GM23338 (cell line): ENCODE data around the gene SNX9. TPM values are rescaled to one million over a fixed set of nuclear protein-coding genes. Genes with fewer than 3 reads are reported as not detected.

Source experiments
- ATAC-seq: fragments of 200-7000 bp; cut with Tn5 transposase; 3 replicates; pipeline ENCODE4 v1.9.1; 2020
- DNase-seq: peaks from one replicate; pipeline ENCODE4 v3.0.0-alpha.2; 2015; ENCODE audit warnings: low spot score
- H2AFZ ChIP-seq: fragments of 200-600 bp; sonication (generic); 2 replicates; pipeline ENCODE4 v1.8.0; 2016; ENCODE audit warnings: antibody characterized with exemption, mild to moderate bottlenecking, moderate library complexity
- H3F3A ChIP-seq: fragments of 200-600 bp; sonication (generic); replicated peaks from 2 replicates; pipeline ENCODE4 v1.8.0; 2017; ENCODE audit warnings: antibody characterized with exemption, mixed run types, low read depth
- H3K27ac ChIP-seq: fragments of 200-600 bp; sonication (generic); 2 replicates; pipeline ENCODE4 v1.6.1; 2016; ENCODE audit warnings: low read depth
- H3K27me3 ChIP-seq: fragments of 200-600 bp; sonication (generic); 2 replicates; pipeline ENCODE4 v1.8.0; 2016; ENCODE audit warnings: mild to moderate bottlenecking, mixed run types, moderate library complexity; ENCODE audit not compliant: insufficient read depth
- H3K36me3 ChIP-seq: fragments of 200-600 bp; sonication (generic); 2 replicates; pipeline ENCODE4 v1.8.0; 2016; ENCODE audit warnings: mild to moderate bottlenecking; ENCODE audit not compliant: insufficient read depth
- H3K4me1 ChIP-seq: fragments of 200-600 bp; sonication (generic); 2 replicates; pipeline ENCODE4 v1.8.0; 2016; ENCODE audit warnings: mild to moderate bottlenecking, moderate library complexity; ENCODE audit not compliant: insufficient read depth
- H3K4me2 ChIP-seq: fragments of 200-600 bp; sonication (generic); 2 replicates; pipeline ENCODE4 v1.7.1; 2017; ENCODE audit warnings: mixed run types
- H3K4me3 ChIP-seq: fragments of 200-600 bp; sonication (generic); 2 replicates; pipeline ENCODE4 v1.6.1; 2016; ENCODE audit warnings: mixed run types
- H3K79me2 ChIP-seq: fragments of 200-600 bp; sonication (generic); replicated peaks from 2 replicates; pipeline ENCODE4 v1.8.0; 2017; ENCODE audit warnings: mild to moderate bottlenecking; ENCODE audit not compliant: insufficient read depth
- H3K9me2 ChIP-seq: fragments of 200-600 bp; sonication (generic); 2 replicates; pipeline ENCODE4 v1.8.0; 2017; ENCODE audit not compliant: insufficient read depth
- H4K20me1 ChIP-seq: fragments of 200-600 bp; sonication (generic); replicated peaks from 2 replicates; pipeline ENCODE4 v1.8.0; 2017; ENCODE audit warnings: mild to moderate bottlenecking; ENCODE audit not compliant: insufficient read depth
- H3K27ac Mint-ChIP-seq: 2 replicates; pipeline ENCODE4 v1.8.0; 2020; ENCODE audit warnings: inconsistent platforms, mild to moderate bottlenecking, moderate library complexity, mixed read lengths
- H3K27me3 Mint-ChIP-seq: 3 replicates; pipeline ENCODE4 v1.8.0; 2022; ENCODE audit warnings: low read depth, mild to moderate bottlenecking, moderate library complexity, mixed read lengths, inconsistent platforms; ENCODE audit not compliant: insufficient read depth, poor library complexity
- H3K36me3 Mint-ChIP-seq: 3 replicates; pipeline ENCODE4 v1.8.0; 2021; ENCODE audit warnings: low read depth, mild to moderate bottlenecking, inconsistent platforms, moderate library complexity, mixed read lengths
- H3K4me1 Mint-ChIP-seq: 3 replicates; pipeline ENCODE4 v1.8.0; 2020; ENCODE audit warnings: mild to moderate bottlenecking, inconsistent platforms, mixed read lengths
- H3K4me3 Mint-ChIP-seq: 3 replicates; pipeline ENCODE4 v1.8.0; 2021; ENCODE audit warnings: moderate library complexity, mild to moderate bottlenecking, inconsistent platforms, mixed read lengths
- H3K9me3 Mint-ChIP-seq: 3 replicates; pipeline ENCODE4 v1.8.0; 2020; ENCODE audit warnings: moderate library complexity, mild to moderate bottlenecking, inconsistent platforms, mixed read lengths
- CREB1 ChIP-seq: fragments of 250-450 bp; sonication (Bioruptor Pico); IDR thresholded peaks from 2 replicates; pipeline ENCODE4 v1.5.0; 2020; ENCODE audit warnings: low read depth, mild to moderate bottlenecking, moderate library complexity
- CTCF ChIP-seq, 2 experiments: fragments of 200-600 bp in 1 of 2; sonication (generic) in 1 of 2; conservative IDR thresholded peaks; 2 replicates each; pipeline versions ENCODE4 v1.5.1 to v1.6.1; 2016 to 2017; ENCODE audit warnings: antibody characterized with exemption in 2 of 2, low read depth in 2 of 2, mild to moderate bottlenecking in 2 of 2, moderate library complexity in 1 of 2
- ETS1 ChIP-seq: IDR thresholded peaks from 2 replicates; pipeline ENCODE4 v1.6.1; 2016; ENCODE audit warnings: antibody characterized with exemption
- EZH2 ChIP-seq: fragments of 200-600 bp; sonication (generic); IDR thresholded peaks from one replicate; pipeline ENCODE4 v1.8.0; 2017; ENCODE audit warnings: antibody characterized with exemption, mild to moderate bottlenecking, low read depth; ENCODE audit not compliant: unreplicated experiment
- EZH2phosphoT487 ChIP-seq: fragments of 200-600 bp; sonication (generic); IDR thresholded peaks from one replicate; pipeline ENCODE4 v1.8.1; 2018; ENCODE audit warnings: antibody characterized with exemption; ENCODE audit not compliant: unreplicated experiment
- JUNB ChIP-seq: IDR thresholded peaks from one replicate; pipeline ENCODE4 v1.6.1; 2016; ENCODE audit warnings: antibody characterized with exemption; ENCODE audit not compliant: unreplicated experiment
- REST ChIP-seq: IDR thresholded peaks from one replicate; pipeline ENCODE4 v1.6.1; 2018; ENCODE audit warnings: antibody characterized with exemption; ENCODE audit not compliant: unreplicated experiment
- STAT1 ChIP-seq: IDR thresholded peaks from one replicate; pipeline ENCODE4 v1.6.1; 2016; ENCODE audit warnings: antibody characterized with exemption; ENCODE audit not compliant: unreplicated experiment
- ZNF114 ChIP-seq: fragments of 250-450 bp; sonication (Bioruptor Pico); IDR thresholded peaks from 2 replicates; pipeline ENCODE4 v1.5.0; 2020; ENCODE audit warnings: mild to moderate bottlenecking, moderate library complexity
- ZNF331 ChIP-seq: fragments of 250-450 bp; sonication (Bioruptor Pico); IDR thresholded peaks from 2 replicates; pipeline ENCODE4 v1.5.0; 2020; ENCODE audit warnings: low read depth, mild to moderate bottlenecking, moderate library complexity
- polyA plus RNA-seq: library from polyadenylated mRNA; unstranded; fragments of >200 nt; fragmentation: Nextera tagmentation; extraction: Ambion mirVana; gene quantifications from 2 replicates; pipeline ENCODE4 v1.2.1, GENCODE V29; 2016
- total RNA-seq: library from RNA; depleted of rRNA; stranded (reverse); fragments of >200 nt; shearing (Covaris generic); gene quantifications from 2 replicates; pipeline ENCODE4 v1.2.3, GENCODE V29; 2014

Gene SNX9
- total and polyA plus RNA-seq, 2 experiments from 2014 or later: 18.4 to 23.3 TPM

GRCh38 chr6:157869673-157870302 is 46.7 kb downstream of the SNX9 start (continued):
- TF ChIP-seq ZNF331 (CRISPR knock-in tag) (no peak), CTCF (conservative IDR thresholded peaks at IDR 0.05; ENCODE audit: low read depth in 2 of 2) (no peak)

GRCh38 chr6:157873735-157874344 is 50.8 kb downstream of the SNX9 start:
- Mint-ChIP-seq H3K27ac (peak overlapping the region; percentile 26; the same call in 1 of the 2 replicates), H3K4me3 (no peak overlapping the region), H3K4me1 (peaks cover 34% of the 10 kb centered on the region), H3K36me3 (peaks cover 32% of the 10 kb centered on the region; the same call in 2 of the 3 replicates), H3K9me3 (no peaks in the 10 kb centered on the region), H3K27me3 (peaks cover 11% of the 10 kb centered on the region)
- no peak overlapping the region for H3K4me3 ChIP-seq
- peaks cover 9% of the 10 kb centered on the region for H3K4me1 ChIP-seq
- H3K27ac ChIP-seq: peak overlapping the region; percentile 8; the same call in 1 of the 2 replicates
- H3F3A ChIP-seq: no peaks in the 10 kb centered on the region
- no peak overlapping the region for H2AFZ ChIP-seq
- peaks cover 5% of the 10 kb centered on the region; the same call in 1 of the 2 replicates for H3K36me3 ChIP-seq
- no peaks in the 10 kb centered on the region for H3K9me2 ChIP-seq
- peak; percentile 98 for ATAC-seq
- H3K4me2 ChIP-seq: no peak overlapping the region
- TF ChIP-seq CTCF (conservative IDR thresholded peaks at IDR 0.05; ENCODE audit: low read depth in 2 of 2) (peak; percentile 90 to 95), ETS1 (no peak), STAT1 (no peak)
- no peaks in the 10 kb centered on the region; the same call in 1 of the 2 replicates for H3K79me2 ChIP-seq
- H4K20me1 ChIP-seq: 0 out of 2 replicates have a peak, but pooled peaks cover 7% of the 10 kb centered on the region
- DNase-seq: peak; percentile 93
- no peaks in the 10 kb centered on the region for H3K27me3 ChIP-seq

GRCh38 chr6:157877149-157877548 is 54.1 kb downstream of the SNX9 start:
- no peak overlapping the region for H3K27ac ChIP-seq
- H3K79me2 ChIP-seq: no peaks in the 10 kb centered on the region; the same call in 1 of the 2 replicates
- H3F3A ChIP-seq: no peaks in the 10 kb centered on the region
- H3K4me1 ChIP-seq: peaks cover 31% of the 10 kb centered on the region
- Mint-ChIP-seq H3K27me3 (peaks cover 13% of the 10 kb centered on the region), H3K36me3 (peaks cover 43% of the 10 kb centered on the region), H3K4me3 (no peak overlapping the region), H3K4me1 (peaks cover 53% of the 10 kb centered on the region), H3K9me3 (no peaks in the 10 kb centered on the region), H3K27ac (no peak overlapping the region; the same call in 1 of the 2 replicates)
- DNase-seq (no peak), ATAC-seq (no peak)
- H3K4me2 ChIP-seq: no peak overlapping the region
- H3K4me3 ChIP-seq: no peak overlapping the region
- H3K36me3 ChIP-seq: peaks cover 5% of the 10 kb centered on the region; the same call in 1 of the 2 replicates
- 0 out of 2 replicates have a peak, but pooled peaks cover 6% of the 10 kb centered on the region for H4K20me1 ChIP-seq
- no peaks in the 10 kb centered on the region for H3K27me3 ChIP-seq
- no peak overlapping the region for H2AFZ ChIP-seq
- peaks cover 3% of the 10 kb centered on the region; the same call in 1 of the 2 replicates for H3K9me2 ChIP-seq
- no peak for TF ChIP-seq EZH2
- no peak for TF ChIP-seq JUNB
- no peak for TF ChIP-seq EZH2phosphoT487
- no peak for TF ChIP-seq CREB1 (CRISPR knock-in tag)
- TF ChIP-seq REST: no peak
- no peak for TF ChIP-seq ZNF331 (CRISPR knock-in tag)
- no peak for TF ChIP-seq ZNF114 (CRISPR knock-in tag)
